TTC549 (cell line): ENCODE results near the gene CLPX.
"Not testable (repeated sequence)": the region's sequence is repeated elsewhere in the genome, so short reads cannot be mapped to it uniquely, and the experiment has no call there.

Source experiments
- FAIRE-seq: peaks from 2 replicates; lab custom pipeline; 2012; peaks lifted over from hg19 to GRCh38; lab: Jason Lieb, UNC

Gene CLPX

GRCh38 chr15:65100442-65100841, 84.7 kb downstream of the CLPX start:
- no peak for FAIRE-seq

- not testable (repeated sequence) for FAIRE-seq
Observed at GRCh38 chr15:65099801-65100200, 85.3 kb downstream of the CLPX start.

GRCh38 chr15:65099336-65099735, 85.8 kb downstream of the CLPX start:
- no peak for FAIRE-seq
